HepG2 (cell line): ENCODE measurements around the gene TPRG1. TPM values are rescaled to one million over a fixed set of nuclear protein-coding genes. Genes with fewer than 3 reads are reported as not detected.

Experiments used
- ATAC-seq: fragments of 200-7000 bp; cut with Tn5 transposase; 3 replicates; pipeline ENCODE4 v1.9.1; 2020; ENCODE audit warnings: mild to moderate bottlenecking, moderate library complexity
- BruUV-seq: library from RNA; stranded (reverse); fragments of 400-500 nt; replicated peaks from 2 replicates; lab custom pipeline; 2021; lab: Mats Ljungman, UMichigan
- CTCF ChIA-PET: fragments of 300-600 bp; formaldehyde crosslinking; extraction: SDS; loops from one replicate; lab custom pipeline; 2021; ENCODE audit warnings: low total read pairs, inconsistent platforms, low intra/inter-chr PET ratio; lab: Yijun Ruan, JAX
- POLR2A ChIA-PET: fragments of 350-600 bp; sonication (Branson Sonifier 250); formaldehyde crosslinking; loops from one replicate; lab custom pipeline; 2020; ENCODE audit warnings: antibody characterized with exemption, inconsistent platforms; lab: Yijun Ruan, JAX
- DNase-seq: peaks from one replicate; pipeline ENCODE4 v3.0.0-alpha.2; 2015; ENCODE audit warnings: low spot score
- FAIRE-seq: peaks from 3 replicates; lab custom pipeline; 2011; peaks lifted over from hg19 to GRCh38; lab: Jason Lieb, UNC
- H2AFZ ChIP-seq: one replicate; pipeline ENCODE4 v1.6.1; 2011; ENCODE audit warnings: low read length, inconsistent platforms
- H3K27ac ChIP-seq: fragments of 300-600 bp; 3 replicates; pipeline ENCODE4 v1.8.0; 2011; ENCODE audit warnings: mixed run types, mild to moderate bottlenecking, mixed read lengths, low read length, inconsistent platforms; ENCODE audit not compliant: insufficient read depth; ENCODE audit errors: extremely low read length
- H3K27me3 ChIP-seq, 2 experiments: fragments of 200-600 bp in 1 of 2; 2 replicates in 1 of 2; 3 replicates in 1 of 2; pipeline versions ENCODE4 v1.6.0 to v1.8.0; 2011; ENCODE audit warnings: low read length in 2 of 2, mild to moderate bottlenecking in 2 of 2, moderate library complexity in 2 of 2, inconsistent platforms in 1 of 2; ENCODE audit not compliant: insufficient read depth in 2 of 2, control insufficient read depth in 1 of 2
- H3K36me3 ChIP-seq, 2 experiments: fragments of 200-600 bp in 1 of 2; replicated peaks in 1 of 2; 2 replicates in 1 of 2; 3 replicates in 1 of 2; pipeline versions ENCODE4 v1.5.1 to v1.8.0; 2011; ENCODE audit warnings: low read length in 2 of 2, inconsistent platforms in 1 of 2; ENCODE audit not compliant: insufficient read depth in 2 of 2, control insufficient read depth in 1 of 2
- H3K4me1 ChIP-seq: 2 replicates; pipeline ENCODE4 v1.5.1; 2012; ENCODE audit warnings: low read length, inconsistent platforms; ENCODE audit not compliant: insufficient read depth
- H3K4me2 ChIP-seq: 2 replicates; pipeline ENCODE4 v1.6.0; 2011; ENCODE audit warnings: low read depth, low read length, inconsistent platforms
- H3K4me3 ChIP-seq, 3 experiments: fragments of 200-600 bp in 1 of 3; sonication (generic), shearing (Covaris generic) in 1 of 3; replicated peaks in 1 of 3; 2 replicates each; pipeline ENCODE4 v1.5.1; 2011 to 2016; ENCODE audit warnings: low read length in 3 of 3, inconsistent platforms in 2 of 3, low read depth in 2 of 3, mild to moderate bottlenecking in 2 of 3, control low read depth in 1 of 3, mixed read lengths in 1 of 3; ENCODE audit not compliant: insufficient read depth in 1 of 3
- H3K79me2 ChIP-seq: one replicate; pipeline ENCODE4 v1.6.1; 2011; ENCODE audit warnings: low read length, inconsistent platforms; ENCODE audit not compliant: insufficient read depth
- H3K9ac ChIP-seq: 2 replicates; pipeline ENCODE4 v1.6.0; 2011; ENCODE audit warnings: mild to moderate bottlenecking, low read depth, low read length, inconsistent platforms; ENCODE audit not compliant: insufficient read depth
- H3K9me3 ChIP-seq: 2 replicates; pipeline ENCODE4 v1.5.1; 2012; ENCODE audit warnings: mild to moderate bottlenecking, low read length
- H4K20me1 ChIP-seq: 2 replicates; pipeline ENCODE4 v1.6.0; 2011; ENCODE audit warnings: inconsistent platforms, mild to moderate bottlenecking, low read length, moderate library complexity; ENCODE audit not compliant: insufficient read depth
- AFF4 ChIP-seq: sonication (generic); formaldehyde crosslinking; IDR thresholded peaks from 2 replicates; pipeline ENCODE4 v1.4.0; 2020; ENCODE audit warnings: missing genetic modification reagents
- DPF2 ChIP-seq: sonication (generic); formaldehyde crosslinking; IDR thresholded peaks from 2 replicates; pipeline ENCODE4 v1.4.0; 2020; ENCODE audit warnings: mild to moderate bottlenecking, low read depth, missing genetic modification reagents, borderline replicate concordance
- GMEB2 ChIP-seq: IDR thresholded peaks from 2 replicates; pipeline ENCODE4 v1.6.1; 2016; ENCODE audit warnings: missing biosample characterization, missing genetic modification reagents, low read depth
- KLF6 ChIP-seq: IDR thresholded peaks from 2 replicates; pipeline ENCODE4 v1.8.0; 2016; ENCODE audit warnings: missing biosample characterization, missing genetic modification reagents
- MATR3 ChIP-seq: sonication (generic); formaldehyde crosslinking; IDR thresholded peaks from 2 replicates; pipeline ENCODE4 v1.4.0; 2020; ENCODE audit warnings: missing genetic modification reagents
- MED13 ChIP-seq: sonication (generic); formaldehyde crosslinking; IDR thresholded peaks from 2 replicates; pipeline ENCODE4 v1.5.0; 2020; ENCODE audit warnings: missing genetic modification reagents
- TIGD3 ChIP-seq: sonication (generic); formaldehyde crosslinking; IDR thresholded peaks from 2 replicates; pipeline ENCODE4 v1.5.1; 2020; ENCODE audit warnings: mild to moderate bottlenecking, missing genetic modification reagents, borderline replicate concordance
- ZFP91 ChIP-seq: sonication (generic); formaldehyde crosslinking; IDR thresholded peaks from 2 replicates; pipeline ENCODE4 v1.9.0; 2022; ENCODE audit warnings: missing genetic modification reagents, mild to moderate bottlenecking, borderline replicate concordance
- ZNF17 ChIP-seq: sonication (generic); formaldehyde crosslinking; IDR thresholded peaks from 2 replicates; pipeline ENCODE4 v1.5.0; 2020; ENCODE audit warnings: mild to moderate bottlenecking, missing genetic modification reagents
- ZNF570 ChIP-seq: sonication (generic); formaldehyde crosslinking; IDR thresholded peaks from 2 replicates; pipeline ENCODE4 v1.4.0; 2020; ENCODE audit warnings: mild to moderate bottlenecking, missing genetic modification reagents, borderline replicate concordance
- ZNF605 ChIP-seq: sonication (generic); formaldehyde crosslinking; IDR thresholded peaks from 2 replicates; pipeline ENCODE4 v1.8.0; 2022; ENCODE audit warnings: mild to moderate bottlenecking, missing genetic modification reagents
- ZNF790 ChIP-seq: sonication (generic); formaldehyde crosslinking; IDR thresholded peaks from 2 replicates; pipeline ENCODE4 v1.8.0; 2022; ENCODE audit warnings: missing genetic modification reagents, mild to moderate bottlenecking, borderline replicate concordance
- whole genome bisulfite sequencing: methylation state at CpG from one replicate; pipeline ENCODE4 v1.1.6; 2017; ENCODE audit warnings: low lambda C conversion rate; 5-methylcytosine and 5-hydroxymethylcytosine counted together
- in situ Hi-C: cut with HindIII; loops from 2 replicates; pipeline ENCODE4 v1.10.0; 2017; ENCODE audit warnings: low pct_unique_long_range_greater_than_20kb; ENCODE audit not compliant: extremely low pct_ligation_motif_present
- intact Hi-C: fragments of 100-400 bp; cut with micrococcal nuclease; formaldehyde crosslinking; loops from one replicate; pipeline ENCODE4 v1.10.0; 2022; ENCODE audit not compliant: unreplicated experiment
- polyA plus RNA-seq, 8 experiments: library from polyadenylated mRNA; depleted of rRNA in 3 of 8; stranded (reverse) in 7 of 8; unstranded in 1 of 8; fragments of >200 nt; fragmentation: Illumina TruSeq in 4 of 8; extraction: Trizol in 4 of 8; gene quantifications; 2 replicates each; pipeline versions ENCODE4 v1.2.1 to v1.2.3, GENCODE V29; 2011 to 2016; ENCODE audit warnings: low read depth in 4 of 8, missing spikeins in 1 of 8, mixed read lengths in 1 of 8; ENCODE audit not compliant: insufficient read depth in 1 of 8
- total RNA-seq, 5 experiments: library from RNA; depleted of rRNA; stranded (reverse); fragments of >200 nt; fragmentation: Illumina TruSeq; extraction: Trizol; gene quantifications; 2 replicates each; pipeline ENCODE4 v1.2.3, GENCODE V29; 2016; ENCODE audit warnings: low read depth in 1 of 5

TPRG1 gene
- total and polyA plus RNA-seq, 2 of the 13 experiments (the other 11 are each of a cell fraction or from before 2014, with no cell fraction given) = 0.17 TPM; not detected in 1

- Histone ChIP-seq H3K27me3 (no peaks in the 10 kb centered on the region), H3K9ac (no peak overlapping the region), H2AFZ (no peak overlapping the region), H3K4me2 (no peak overlapping the region), H3K4me3 (no peak overlapping the region), H4K20me1 (no peaks in the 10 kb centered on the region), H3K9me3 (no peaks in the 10 kb centered on the region), H3K79me2 (no peaks in the 10 kb centered on the region), H3K27ac (no peak overlapping the region), H3K4me1 (peaks cover 23% of the 10 kb centered on the region), H3K36me3 (no peaks in the 10 kb centered on the region)
- DNase-seq (no peak), ATAC-seq (no peak), FAIRE-seq (no peak)
- POLR2A ChIA-PET = no interaction called here
- no TSS peak for BruUV-seq
- CTCF ChIA-PET = no interaction called here
- 32% methylated on average over 4 of the region's 4 CpGs for WGBS
- in situ Hi-C loops (no loop called here), intact Hi-C loops (no loop called here)
- TF ChIP-seq DPF2 (CRISPR knock-in tag) (no peak), ZNF790 (CRISPR knock-in tag) (no peak), TIGD3 (CRISPR knock-in tag) (no peak), AFF4 (no peak), GMEB2 (no peak), MED13 (no peak), ZFP91 (CRISPR knock-in tag) (no peak), ZNF605 (no peak), ZNF17 (CRISPR knock-in tag) (no peak), MATR3 (no peak), ZNF570 (CRISPR knock-in tag) (no peak), KLF6 (no peak)
These were observed 150.6 kb downstream of the TPRG1 start for GRCh38 chr3:189322339-189322738.
